ENCODE measurements around the gene ADAM11. TPM values are rescaled to one million over a fixed set of nuclear protein-coding genes. Genes with fewer than 3 reads are reported as not detected.

ADAM11 gene
- total and polyA plus RNA-seq, 2 of the 13 experiments (the other 11 are each of a cell fraction or from before 2014, with no cell fraction given) = 0.38 to 0.91 TPM

DNA sequence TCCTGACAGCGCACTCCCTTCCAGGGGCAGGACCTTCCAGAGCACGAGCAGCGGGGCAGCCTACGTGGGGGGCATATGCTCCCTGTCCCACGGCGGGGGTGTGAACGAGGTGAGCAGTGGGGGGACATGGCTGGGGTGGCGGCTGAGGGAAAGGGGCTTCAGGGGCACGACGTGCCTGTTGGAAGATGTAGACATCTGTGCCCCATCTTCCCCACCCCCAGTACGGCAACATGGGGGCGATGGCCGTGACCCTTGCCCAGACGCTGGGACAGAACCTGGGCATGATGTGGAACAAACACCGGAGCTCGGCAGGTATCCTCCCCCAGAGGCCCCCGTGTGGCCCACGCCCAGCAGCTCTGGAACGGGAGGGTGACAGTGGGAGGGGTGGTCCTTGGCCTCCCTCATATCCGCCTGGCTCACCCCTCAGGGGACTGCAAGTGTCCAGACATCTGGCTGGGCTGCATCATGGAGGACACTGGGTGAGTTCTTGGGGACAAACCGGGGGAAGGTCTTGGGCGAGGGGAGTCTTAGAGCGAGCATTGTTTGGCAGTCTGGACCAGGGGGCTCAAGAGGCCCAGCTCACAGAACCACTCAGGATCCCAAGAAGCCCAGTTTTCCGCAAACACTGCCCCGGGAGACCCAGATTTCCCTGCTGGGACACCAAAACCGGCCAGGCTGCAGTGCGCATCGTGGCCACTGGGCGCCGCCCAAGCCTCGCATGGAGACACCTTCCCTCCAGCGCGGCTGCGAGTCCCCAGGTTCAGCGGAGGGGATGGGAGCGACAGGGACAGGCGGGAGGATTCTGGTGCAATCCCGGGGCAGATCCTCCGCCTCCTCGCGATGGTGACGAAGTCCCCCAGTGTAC is 15.7 kb downstream of the ADAM11 start (continued):
- TF ChIP-seq POLR2G (IDR thresholded peaks at IDR 0.05; ENCODE audit: low read depth, low read length) (no peak), ZFX (CRISPR knock-in tag; IDR thresholded peaks at IDR 0.05; ENCODE audit: low read depth) (no peak), ZNF292 (CRISPR knock-in tag; IDR thresholded peaks at IDR 0.05; ENCODE audit: borderline replicate concordance, low read depth) (no peak), NFKB2 (CRISPR knock-in tag; IDR thresholded peaks at IDR 0.05; ENCODE audit: borderline replicate concordance) (0 out of 2 replicates have a peak, but pooled peaks have one; percentile 4), ZNF260 (CRISPR knock-in tag; IDR thresholded peaks at IDR 0.05; ENCODE audit: borderline replicate concordance, low read depth) (no peak), ZNF296 (CRISPR knock-in tag; conservative IDR thresholded peaks at IDR 0.05) (no peak)
- TF ChIP-seq, protein P1, sequence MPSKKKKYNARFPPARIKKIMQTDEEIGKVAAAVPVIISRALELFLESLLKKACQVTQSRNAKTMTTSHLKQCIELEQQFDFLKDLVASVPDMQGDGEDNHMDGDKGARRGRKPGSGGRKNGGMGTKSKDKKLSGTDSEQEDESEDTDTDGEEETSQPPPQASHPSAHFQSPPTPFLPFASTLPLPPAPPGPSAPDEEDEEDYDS (CRISPR knock-in tag; IDR thresholded peaks at IDR 0.05) = peak; percentile 37; the same call in 1 of the 2 replicates
- TF ChIP-seq, protein P2, sequence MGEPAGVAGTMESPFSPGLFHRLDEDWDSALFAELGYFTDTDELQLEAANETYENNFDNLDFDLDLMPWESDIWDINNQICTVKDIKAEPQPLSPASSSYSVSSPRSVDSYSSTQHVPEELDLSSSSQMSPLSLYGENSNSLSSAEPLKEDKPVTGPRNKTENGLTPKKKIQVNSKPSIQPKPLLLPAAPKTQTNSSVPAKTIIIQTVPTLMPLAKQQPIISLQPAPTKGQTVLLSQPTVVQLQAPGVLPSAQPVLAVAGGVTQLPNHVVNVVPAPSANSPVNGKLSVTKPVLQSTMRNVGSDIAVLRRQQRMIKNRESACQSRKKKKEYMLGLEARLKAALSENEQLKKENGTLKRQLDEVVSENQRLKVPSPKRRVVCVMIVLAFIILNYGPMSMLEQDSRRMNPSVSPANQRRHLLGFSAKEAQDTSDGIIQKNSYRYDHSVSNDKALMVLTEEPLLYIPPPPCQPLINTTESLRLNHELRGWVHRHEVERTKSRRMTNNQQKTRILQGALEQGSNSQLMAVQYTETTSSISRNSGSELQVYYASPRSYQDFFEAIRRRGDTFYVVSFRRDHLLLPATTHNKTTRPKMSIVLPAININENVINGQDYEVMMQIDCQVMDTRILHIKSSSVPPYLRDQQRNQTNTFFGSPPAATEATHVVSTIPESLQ (CRISPR knock-in tag; conservative IDR thresholded peaks at IDR 0.05) = no peak
- TF ChIP-seq, protein P3, sequence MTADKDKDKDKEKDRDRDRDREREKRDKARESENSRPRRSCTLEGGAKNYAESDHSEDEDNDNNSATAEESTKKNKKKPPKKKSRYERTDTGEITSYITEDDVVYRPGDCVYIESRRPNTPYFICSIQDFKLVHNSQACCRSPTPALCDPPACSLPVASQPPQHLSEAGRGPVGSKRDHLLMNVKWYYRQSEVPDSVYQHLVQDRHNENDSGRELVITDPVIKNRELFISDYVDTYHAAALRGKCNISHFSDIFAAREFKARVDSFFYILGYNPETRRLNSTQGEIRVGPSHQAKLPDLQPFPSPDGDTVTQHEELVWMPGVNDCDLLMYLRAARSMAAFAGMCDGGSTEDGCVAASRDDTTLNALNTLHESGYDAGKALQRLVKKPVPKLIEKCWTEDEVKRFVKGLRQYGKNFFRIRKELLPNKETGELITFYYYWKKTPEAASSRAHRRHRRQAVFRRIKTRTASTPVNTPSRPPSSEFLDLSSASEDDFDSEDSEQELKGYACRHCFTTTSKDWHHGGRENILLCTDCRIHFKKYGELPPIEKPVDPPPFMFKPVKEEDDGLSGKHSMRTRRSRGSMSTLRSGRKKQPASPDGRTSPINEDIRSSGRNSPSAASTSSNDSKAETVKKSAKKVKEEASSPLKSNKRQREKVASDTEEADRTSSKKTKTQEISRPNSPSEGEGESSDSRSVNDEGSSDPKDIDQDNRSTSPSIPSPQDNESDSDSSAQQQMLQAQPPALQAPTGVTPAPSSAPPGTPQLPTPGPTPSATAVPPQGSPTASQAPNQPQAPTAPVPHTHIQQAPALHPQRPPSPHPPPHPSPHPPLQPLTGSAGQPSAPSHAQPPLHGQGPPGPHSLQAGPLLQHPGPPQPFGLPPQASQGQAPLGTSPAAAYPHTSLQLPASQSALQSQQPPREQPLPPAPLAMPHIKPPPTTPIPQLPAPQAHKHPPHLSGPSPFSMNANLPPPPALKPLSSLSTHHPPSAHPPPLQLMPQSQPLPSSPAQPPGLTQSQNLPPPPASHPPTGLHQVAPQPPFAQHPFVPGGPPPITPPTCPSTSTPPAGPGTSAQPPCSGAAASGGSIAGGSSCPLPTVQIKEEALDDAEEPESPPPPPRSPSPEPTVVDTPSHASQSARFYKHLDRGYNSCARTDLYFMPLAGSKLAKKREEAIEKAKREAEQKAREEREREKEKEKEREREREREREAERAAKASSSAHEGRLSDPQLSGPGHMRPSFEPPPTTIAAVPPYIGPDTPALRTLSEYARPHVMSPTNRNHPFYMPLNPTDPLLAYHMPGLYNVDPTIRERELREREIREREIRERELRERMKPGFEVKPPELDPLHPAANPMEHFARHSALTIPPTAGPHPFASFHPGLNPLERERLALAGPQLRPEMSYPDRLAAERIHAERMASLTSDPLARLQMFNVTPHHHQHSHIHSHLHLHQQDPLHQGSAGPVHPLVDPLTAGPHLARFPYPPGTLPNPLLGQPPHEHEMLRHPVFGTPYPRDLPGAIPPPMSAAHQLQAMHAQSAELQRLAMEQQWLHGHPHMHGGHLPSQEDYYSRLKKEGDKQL (CRISPR knock-in tag; IDR thresholded peaks at IDR 0.05; ENCODE audit: low read depth) = no peak
- TF ChIP-seq, protein P4, sequence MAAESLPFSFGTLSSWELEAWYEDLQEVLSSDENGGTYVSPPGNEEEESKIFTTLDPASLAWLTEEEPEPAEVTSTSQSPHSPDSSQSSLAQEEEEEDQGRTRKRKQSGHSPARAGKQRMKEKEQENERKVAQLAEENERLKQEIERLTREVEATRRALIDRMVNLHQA (CRISPR knock-in tag; IDR thresholded peaks at IDR 0.05) = no peak
- TF ChIP-seq, protein P5, sequence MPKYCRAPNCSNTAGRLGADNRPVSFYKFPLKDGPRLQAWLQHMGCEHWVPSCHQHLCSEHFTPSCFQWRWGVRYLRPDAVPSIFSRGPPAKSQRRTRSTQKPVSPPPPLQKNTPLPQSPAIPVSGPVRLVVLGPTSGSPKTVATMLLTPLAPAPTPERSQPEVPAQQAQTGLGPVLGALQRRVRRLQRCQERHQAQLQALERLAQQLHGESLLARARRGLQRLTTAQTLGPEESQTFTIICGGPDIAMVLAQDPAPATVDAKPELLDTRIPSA (CRISPR knock-in tag; IDR thresholded peaks at IDR 0.05; ENCODE audit: borderline replicate concordance) = no peak; the same call in 1 of the 2 replicates
- TF ChIP-seq, protein P6, sequence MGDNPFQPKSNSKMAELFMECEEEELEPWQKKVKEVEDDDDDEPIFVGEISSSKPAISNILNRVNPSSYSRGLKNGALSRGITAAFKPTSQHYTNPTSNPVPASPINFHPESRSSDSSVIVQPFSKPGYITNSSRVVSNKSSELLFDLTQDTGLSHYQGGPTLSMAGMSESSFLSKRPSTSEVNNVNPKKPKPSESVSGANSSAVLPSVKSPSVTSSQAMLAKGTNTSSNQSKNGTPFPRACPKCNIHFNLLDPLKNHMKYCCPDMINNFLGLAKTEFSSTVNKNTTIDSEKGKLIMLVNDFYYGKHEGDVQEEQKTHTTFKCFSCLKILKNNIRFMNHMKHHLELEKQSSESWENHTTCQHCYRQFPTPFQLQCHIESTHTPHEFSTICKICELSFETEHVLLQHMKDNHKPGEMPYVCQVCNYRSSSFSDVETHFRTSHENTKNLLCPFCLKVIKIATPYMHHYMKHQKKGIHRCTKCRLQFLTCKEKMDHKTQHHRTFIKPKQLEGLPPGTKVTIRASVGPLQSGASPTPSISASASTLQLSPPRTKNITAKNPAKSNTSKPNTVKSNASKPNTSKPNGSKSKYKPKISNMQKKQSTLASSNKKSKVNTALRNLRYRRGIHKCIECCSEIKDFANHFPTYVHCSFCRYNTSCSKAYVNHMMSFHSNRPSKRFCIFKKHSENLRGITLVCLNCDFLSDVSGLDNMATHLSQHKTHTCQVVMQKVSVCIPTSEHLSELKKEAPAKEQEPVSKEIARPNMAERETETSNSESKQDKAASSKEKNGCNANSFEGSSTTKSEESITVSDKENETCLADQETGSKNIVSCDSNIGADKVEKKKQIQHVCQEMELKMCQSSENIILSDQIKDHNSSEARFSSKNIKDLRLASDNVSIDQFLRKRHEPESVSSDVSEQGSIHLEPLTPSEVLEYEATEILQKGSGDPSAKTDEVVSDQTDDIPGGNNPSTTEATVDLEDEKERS (CRISPR knock-in tag; IDR thresholded peaks at IDR 0.05) = 0 out of 2 replicates have a peak, but pooled peaks have one; percentile 13
